Endothelial cell of umbilical vein (primary cell): ENCODE results near the gene OR2F1.

ENCODE experiments used
- CTCF ChIP-seq, 2 donors: IDR thresholded peaks; 1 replicate in 1 of 2; 2 replicates in 1 of 2; pipeline ENCODE4 v1.5.1; 2011; ENCODE audit warnings: low read length in 2 of 2, mild to moderate bottlenecking in 2 of 2, moderate library complexity in 2 of 2, control low read depth in 1 of 2, inconsistent platforms in 1 of 2, low read depth in 1 of 2; ENCODE audit not compliant: insufficient read depth in 1 of 2; ENCODE audit errors: extremely low read depth in 1 of 2
- EZH2 ChIP-seq: IDR thresholded peaks from 2 replicates; pipeline ENCODE4 v1.6.1; 2012; ENCODE audit warnings: borderline replicate concordance, low read depth, mild to moderate bottlenecking, moderate library complexity, low read length, inconsistent platforms; ENCODE audit not compliant: severe bottlenecking
- FOS ChIP-seq: IDR thresholded peaks from 2 replicates; pipeline ENCODE4 v1.6.1; 2011; ENCODE audit warnings: mild to moderate bottlenecking, low read length, moderate library complexity, borderline replicate concordance; ENCODE audit not compliant: insufficient read depth
- MYC ChIP-seq: IDR thresholded peaks from one replicate; pipeline ENCODE4 v1.6.1; 2011; ENCODE audit warnings: mild to moderate bottlenecking, low read depth, low read length
- POLR2A ChIP-seq: IDR thresholded peaks from 2 replicates; pipeline ENCODE4 v1.6.1; 2012; ENCODE audit warnings: low read depth, mild to moderate bottlenecking, control low read depth, low read length
- POLR2AphosphoS5 ChIP-seq: IDR thresholded peaks from 2 replicates; pipeline ENCODE4 v1.6.1; 2012; ENCODE audit warnings: low read depth, mild to moderate bottlenecking, control low read depth, low read length, moderate library complexity; ENCODE audit not compliant: insufficient read depth
- TF ChIP-seq, protein P1 (sequence below): IDR thresholded peaks from 2 replicates; pipeline ENCODE4 v1.6.1; 2011; ENCODE audit not compliant: insufficient read depth, insufficient read length

DNA sequence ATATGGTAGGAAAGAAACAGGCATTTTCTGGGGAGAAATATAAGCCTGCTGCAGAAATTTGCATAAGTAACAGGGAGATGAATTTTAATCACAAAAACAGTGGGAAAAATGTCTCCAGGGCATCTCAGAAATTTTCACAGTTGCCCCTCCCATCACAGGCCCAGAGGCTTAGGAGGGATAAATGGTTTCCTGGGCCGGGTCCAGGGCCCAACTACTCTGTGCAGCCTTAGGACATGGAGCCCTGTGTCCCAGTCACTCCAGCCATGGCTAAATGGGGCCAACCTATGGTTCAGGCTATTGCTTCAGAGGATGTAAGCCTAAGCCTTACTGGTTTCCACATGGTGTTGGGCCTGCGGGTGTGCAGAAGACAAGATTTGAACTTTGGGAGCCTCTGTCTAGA lies 54.7 kb downstream of the OR2F1 start:
- no peak for TF ChIP-seq POLR2AphosphoS5
- TF ChIP-seq, protein P1, sequence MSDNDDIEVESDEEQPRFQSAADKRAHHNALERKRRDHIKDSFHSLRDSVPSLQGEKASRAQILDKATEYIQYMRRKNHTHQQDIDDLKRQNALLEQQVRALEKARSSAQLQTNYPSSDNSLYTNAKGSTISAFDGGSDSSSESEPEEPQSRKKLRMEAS = no peak
- TF ChIP-seq CTCF (IDR thresholded peaks at IDR 0.05; ENCODE audit: extremely low read depth in 1 of 2, insufficient read depth in 1 of 2, low read depth in 1 of 2, low read length in 2 of 2) = no peak
- no peak for TF ChIP-seq EZH2
- TF ChIP-seq POLR2A = no peak
- no peak for TF ChIP-seq MYC
- no peak for TF ChIP-seq FOS
